Sigmoid colon (tissue), 7 donors: ENCODE measurements around the gene SLCO3A1. TPM values are rescaled to one million over a fixed set of nuclear protein-coding genes. Genes with fewer than 3 reads are reported as not detected.

Source experiments
- DNase-seq: peaks from one replicate; pipeline ENCODE4 v3.0.0-alpha.2; 2019
- H3K27ac ChIP-seq, 4 donors: fragments of 200-600 bp; sonication (generic); one replicate each; pipeline ENCODE4 v1.5.1; 2016 to 2019; ENCODE audit warnings: mild to moderate bottlenecking in 1 of 4
- H3K27me3 ChIP-seq, 3 donors: fragments of 200-600 bp; sonication (generic); one replicate each; pipeline ENCODE4 v1.5.1; 2019; ENCODE audit warnings: mild to moderate bottlenecking in 1 of 3
- H3K36me3 ChIP-seq, 4 donors: fragments of 200-600 bp; sonication (generic); one replicate each; pipeline ENCODE4 v1.5.1; 2016 to 2019
- H3K4me1 ChIP-seq, 4 donors: fragments of 200-600 bp; sonication (generic); one replicate each; pipeline ENCODE4 v1.5.1; 2017 to 2019
- H3K4me3 ChIP-seq, 4 donors: fragments of 200-600 bp; sonication (generic); one replicate each; pipeline ENCODE4 v1.5.1; 2017 to 2019; ENCODE audit warnings: mild to moderate bottlenecking in 2 of 4, moderate library complexity in 1 of 4
- H3K9me3 ChIP-seq, 4 donors: fragments of 200-600 bp in 3 of 4; sonication (generic) in 3 of 4; one replicate each; pipeline versions ENCODE4 v1.5.1 to v1.6.1; 2013 to 2019
- EP300 ChIP-seq, 4 donors: sonication (generic); formaldehyde crosslinking; IDR thresholded peaks; one replicate each; pipeline ENCODE4 v1.6.1; 2017; ENCODE audit warnings: antibody characterized with exemption in 4 of 4
- POLR2A ChIP-seq, 2 donors: fragments of 450-650 bp; IDR thresholded peaks; one replicate each; pipeline ENCODE4 v1.6.1; 2016; ENCODE audit warnings: antibody characterized with exemption in 2 of 2, mild to moderate bottlenecking in 2 of 2, moderate library complexity in 2 of 2
- POLR2AphosphoS5 ChIP-seq, 4 donors: sonication (generic); formaldehyde crosslinking; IDR thresholded peaks; one replicate each; pipeline ENCODE4 v1.6.1; 2017; ENCODE audit warnings: antibody characterized with exemption in 4 of 4
- WGBS, 2 donors: extraction: QIAGEN DNeasy Blood & Tissue Kit; methylation state at CpG; one replicate each; pipeline ENCODE4 v1.1.7; 2013; 5-methylcytosine and 5-hydroxymethylcytosine counted together
- intact Hi-C: fragments of 100-400 bp; cut with DNase I; formaldehyde crosslinking; loops from one replicate; pipeline ENCODE4 v1.15.1; 2023
- polyA plus RNA-seq, 3 donors: library from polyadenylated mRNA; stranded (reverse); fragments of 200-250 nt; gene quantifications; one replicate each; pipeline ENCODE4 v1.2.3, GENCODE V29; 2013
- total RNA-seq, 4 donors: library from RNA; depleted of rRNA; stranded (reverse); fragments of >200 nt; gene quantifications; one replicate each; pipeline ENCODE4 v1.1.0, GENCODE V29; 2016
- TF ChIP-seq, protein P1 (sequence below), 4 experiments: fragments of 450-650 bp in 3 of 4; fragments of 200-600 bp in 1 of 4; IDR thresholded peaks; one replicate each; pipeline ENCODE4 v1.5.1; 2016 to 2019; ENCODE audit warnings: antibody characterized with exemption in 4 of 4, mild to moderate bottlenecking in 3 of 4, moderate library complexity in 2 of 4
- donor health status: healthy with polysubstance abuse.
- donor health status: Bipolar disorder and iron deficiency.
- donor health status: healthy.

SLCO3A1 gene
- total and polyA plus RNA-seq, 7 donors = 1.4 to 10.5 (median 4.6) TPM

DNA sequence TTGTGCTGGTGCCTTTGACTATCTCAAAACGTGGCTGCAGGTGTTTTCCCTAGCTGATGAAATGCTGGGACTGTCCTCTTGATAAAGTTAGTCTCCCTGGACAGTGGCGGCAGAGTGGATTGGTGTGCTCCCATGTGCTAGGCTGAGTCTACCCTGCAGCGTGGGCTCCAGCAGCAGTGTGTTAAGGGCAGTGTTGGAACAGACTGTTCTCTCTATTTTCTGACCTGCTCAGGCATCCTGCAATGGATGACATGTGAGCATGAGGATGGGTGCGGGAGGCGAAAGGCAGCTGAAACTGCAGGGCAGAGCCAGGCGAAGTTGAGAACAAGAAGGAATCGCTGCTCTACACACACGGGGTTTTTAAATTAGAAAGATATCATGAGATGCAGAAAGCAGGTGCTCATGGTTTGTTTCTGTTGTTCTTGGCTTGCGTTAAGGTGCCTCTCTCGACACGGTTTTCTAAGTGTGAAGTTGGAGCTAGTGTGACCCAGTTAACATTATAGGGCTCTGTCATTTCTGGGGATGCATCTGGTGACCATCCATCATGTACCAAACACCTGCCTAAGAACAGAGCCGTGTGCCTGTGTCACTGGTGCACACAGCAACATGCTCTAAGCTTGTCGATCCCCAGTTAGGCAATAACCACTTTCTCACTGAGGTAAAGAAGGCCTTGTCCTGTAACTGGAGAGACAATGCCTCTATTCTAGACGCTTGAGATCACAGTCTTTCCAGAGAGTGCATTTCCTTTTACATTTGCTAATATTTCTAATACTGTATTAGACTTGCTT lies 44.3 kb downstream of the SLCO3A1 start:
- Histone ChIP-seq H3K27ac (no peak overlapping the region), H3K27me3 (no peaks in the 10 kb centered on the region), H3K4me1 (no peaks in the 10 kb centered on the region), H3K9me3 (peaks cover 0 to 13% (median 3%) of the 10 kb centered on the region in 4 donors), H3K4me3 (no peak overlapping the region), H3K36me3 (no peaks in the 10 kb centered on the region)
- DNase-seq = no peak
- intact Hi-C loops = no loop called here
- no peak for TF ChIP-seq EP300 (IDR thresholded peaks at IDR 0.05)
- WGBS, 2 donors = 90 to 91% methylated on average over 14 of the region's 14 CpGs

DNA sequence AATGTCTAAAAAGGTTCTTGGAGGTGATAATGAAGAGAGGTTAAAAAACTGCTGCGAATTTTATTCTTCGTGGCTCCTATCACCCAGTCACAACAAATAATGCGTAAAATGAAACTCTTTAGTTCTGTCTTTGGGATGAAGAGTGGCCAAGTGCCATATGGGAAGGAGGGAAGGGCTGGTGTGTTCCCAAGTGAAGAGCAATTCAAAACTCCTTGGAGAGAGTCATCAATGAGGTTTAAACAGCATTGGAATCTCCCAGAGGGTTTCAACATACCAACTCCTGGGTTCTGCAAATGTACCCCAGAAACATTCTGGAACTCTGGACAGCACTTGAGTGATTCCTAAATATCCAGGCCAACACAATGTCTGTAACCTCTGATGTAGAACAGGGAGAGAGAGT lies 45.3 kb downstream of the SLCO3A1 start:
- DNase-seq = no peak
- Histone ChIP-seq H3K36me3 (no peaks in the 10 kb centered on the region), H3K4me1 (no peaks in the 10 kb centered on the region), H3K27ac (no peak overlapping the region), H3K9me3 (peaks cover 0 to 6% (median 3%) of the 10 kb centered on the region in 4 donors), H3K27me3 (no peaks in the 10 kb centered on the region), H3K4me3 (no peak overlapping the region)
- 95 to 96% methylated on average over 3 of the region's 3 CpGs for WGBS, 2 donors
- no peak for TF ChIP-seq EP300 (IDR thresholded peaks at IDR 0.05)
- TF ChIP-seq, protein P1, sequence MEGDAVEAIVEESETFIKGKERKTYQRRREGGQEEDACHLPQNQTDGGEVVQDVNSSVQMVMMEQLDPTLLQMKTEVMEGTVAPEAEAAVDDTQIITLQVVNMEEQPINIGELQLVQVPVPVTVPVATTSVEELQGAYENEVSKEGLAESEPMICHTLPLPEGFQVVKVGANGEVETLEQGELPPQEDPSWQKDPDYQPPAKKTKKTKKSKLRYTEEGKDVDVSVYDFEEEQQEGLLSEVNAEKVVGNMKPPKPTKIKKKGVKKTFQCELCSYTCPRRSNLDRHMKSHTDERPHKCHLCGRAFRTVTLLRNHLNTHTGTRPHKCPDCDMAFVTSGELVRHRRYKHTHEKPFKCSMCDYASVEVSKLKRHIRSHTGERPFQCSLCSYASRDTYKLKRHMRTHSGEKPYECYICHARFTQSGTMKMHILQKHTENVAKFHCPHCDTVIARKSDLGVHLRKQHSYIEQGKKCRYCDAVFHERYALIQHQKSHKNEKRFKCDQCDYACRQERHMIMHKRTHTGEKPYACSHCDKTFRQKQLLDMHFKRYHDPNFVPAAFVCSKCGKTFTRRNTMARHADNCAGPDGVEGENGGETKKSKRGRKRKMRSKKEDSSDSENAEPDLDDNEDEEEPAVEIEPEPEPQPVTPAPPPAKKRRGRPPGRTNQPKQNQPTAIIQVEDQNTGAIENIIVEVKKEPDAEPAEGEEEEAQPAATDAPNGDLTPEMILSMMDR (IDR thresholded peaks at IDR 0.05) = no peak
- TF ChIP-seq POLR2AphosphoS5 (IDR thresholded peaks at IDR 0.05) = no peak
- no peak for TF ChIP-seq POLR2A (IDR thresholded peaks at IDR 0.05)
- intact Hi-C loops = no loop called here

DNA sequence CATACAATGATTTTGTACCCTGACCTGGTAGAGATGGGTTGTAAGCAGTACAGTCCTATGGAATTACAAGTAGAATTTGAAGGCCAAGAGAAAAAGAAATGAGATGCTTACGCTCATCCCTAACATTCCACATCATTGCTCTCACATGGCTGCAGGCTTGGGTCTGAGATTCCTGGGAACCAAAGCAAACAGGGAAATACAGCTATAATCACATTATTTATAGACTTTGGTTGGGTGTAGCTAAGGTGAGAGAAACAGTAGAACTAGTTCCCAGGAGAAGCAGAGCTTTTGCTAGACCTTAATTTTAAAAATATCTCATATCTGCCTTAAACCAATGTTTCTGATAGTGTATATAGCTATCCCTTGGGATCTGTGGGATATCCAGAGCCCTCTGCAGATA lies 51.4 kb downstream of the SLCO3A1 start:
- WGBS, 2 donors = 43 to 81% methylated on average over 1 of the region's 1 CpG

DNA sequence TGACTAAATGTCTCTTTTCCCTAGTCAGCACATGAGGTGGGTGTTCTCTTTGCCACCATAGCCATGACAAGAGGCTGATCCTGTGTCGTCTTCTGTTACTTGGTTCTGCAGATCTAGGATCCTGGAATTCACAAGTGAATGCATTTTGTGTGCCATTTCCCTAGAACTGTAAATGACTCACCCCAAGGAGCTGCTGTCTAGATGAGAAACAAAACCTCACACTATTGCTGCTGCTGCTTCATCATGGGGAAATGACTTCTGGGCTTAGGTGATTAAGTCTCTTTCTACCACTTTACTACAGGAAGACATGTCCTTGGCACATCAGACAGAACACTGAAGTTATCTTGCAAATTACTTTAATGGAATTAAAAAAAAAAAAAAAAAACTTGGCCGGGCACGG lies 54.9 kb downstream of the SLCO3A1 start:
- Histone ChIP-seq H3K36me3 (no peaks in the 10 kb centered on the region), H3K4me1 (no peaks in the 10 kb centered on the region), H3K4me3 (no peak overlapping the region), H3K27ac (no peak overlapping the region), H3K27me3 (no peaks in the 10 kb centered on the region), H3K9me3 (no peaks in the 10 kb centered on the region)
- WGBS, 2 donors = 93% methylated on average over 3 of the region's 3 CpGs
- TF ChIP-seq EP300 (IDR thresholded peaks at IDR 0.05) (no peak), POLR2A (IDR thresholded peaks at IDR 0.05) (no peak), POLR2AphosphoS5 (IDR thresholded peaks at IDR 0.05) (no peak)
- TF ChIP-seq, protein P1 (IDR thresholded peaks at IDR 0.05) = no peak
- intact Hi-C loops = no loop called here
- no peak for DNase-seq

More for the DNA sequence above, 51.4 kb downstream of the SLCO3A1 start:
- intact Hi-C loops = no loop called here
- TF ChIP-seq EP300 (IDR thresholded peaks at IDR 0.05) (no peak), POLR2A (IDR thresholded peaks at IDR 0.05) (no peak), POLR2AphosphoS5 (IDR thresholded peaks at IDR 0.05) (no peak)
- TF ChIP-seq, protein P1 (IDR thresholded peaks at IDR 0.05) = no peak
- Histone ChIP-seq H3K27ac (no peak overlapping the region), H3K4me1 (no peaks in the 10 kb centered on the region), H3K4me3 (no peak overlapping the region), H3K9me3 (peaks cover 0 to 6% (median 3%) of the 10 kb centered on the region in 4 donors), H3K36me3 (no peaks in the 10 kb centered on the region), H3K27me3 (no peaks in the 10 kb centered on the region)
- no peak for DNase-seq

DNA sequence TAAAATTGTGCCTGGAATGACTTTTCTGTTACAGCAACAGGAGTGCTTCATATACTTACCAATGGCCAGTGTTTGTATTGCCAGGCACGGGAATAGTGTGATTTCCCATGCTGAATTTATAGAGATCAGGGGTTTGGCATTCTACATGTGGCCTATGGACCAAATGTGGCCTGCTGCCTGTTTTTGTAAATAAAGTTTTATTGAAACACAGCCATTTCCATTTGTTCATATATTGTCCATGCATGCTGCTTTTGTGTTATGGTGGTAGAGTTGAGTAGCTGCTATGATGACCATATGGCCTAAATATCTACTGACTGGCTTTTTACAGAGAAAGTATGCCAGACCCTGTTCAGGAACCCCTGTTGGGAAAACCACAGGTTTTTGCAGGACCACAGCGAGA lies 55.6 kb downstream of the SLCO3A1 start:
- TF ChIP-seq EP300 (IDR thresholded peaks at IDR 0.05) (no peak), POLR2A (IDR thresholded peaks at IDR 0.05) (no peak), POLR2AphosphoS5 (IDR thresholded peaks at IDR 0.05) (no peak)
- TF ChIP-seq, protein P1 (IDR thresholded peaks at IDR 0.05) = no peak
- no peaks in the 10 kb centered on the region for H3K36me3 ChIP-seq
- no peak overlapping the region for H3K27ac ChIP-seq
- intact Hi-C loops = no loop called here
- no peaks in the 10 kb centered on the region for H3K9me3 ChIP-seq
- no peaks in the 10 kb centered on the region for H3K27me3 ChIP-seq
- WGBS, 2 donors = 89 to 97% methylated on average over 2 of the region's 2 CpGs
- H3K4me3 ChIP-seq = no peak overlapping the region
- DNase-seq = no peak
- no peaks in the 10 kb centered on the region for H3K4me1 ChIP-seq
